Mucosa of descending colon (tissue), 3 donors: ENCODE measurements around the gene SLC23A2. TPM values are rescaled to one million over a fixed set of nuclear protein-coding genes. Genes with fewer than 3 reads are reported as not detected.
"Not testable (repeated sequence)": the region's sequence is repeated elsewhere in the genome, so short reads cannot be mapped to it uniquely, and the experiment has no call there.

Experiments used
- ATAC-seq: fragments of 200-7000 bp; cut with Tn5 transposase; one replicate; pipeline ENCODE4 v1.9.1; 2020; ENCODE audit warnings: mild to moderate bottlenecking, moderate library complexity
- DNase-seq, 3 donors: peaks; one replicate each; pipeline ENCODE4 v3.0.0-alpha.2; 2020
- H3K36me3 ChIP-seq: fragments of 200-600 bp; one replicate; pipeline ENCODE4 v1.8.0; 2021; ENCODE audit warnings: low read depth, mild to moderate bottlenecking
- H3K4me1 ChIP-seq: fragments of 200-600 bp; one replicate; pipeline ENCODE4 v1.8.0; 2021; ENCODE audit warnings: low read depth, mild to moderate bottlenecking
- H3K4me3 ChIP-seq: fragments of 200-600 bp; one replicate; pipeline ENCODE4 v1.8.0; 2021; ENCODE audit warnings: mild to moderate bottlenecking
- H3K9me3 ChIP-seq: fragments of 200-600 bp; one replicate; pipeline ENCODE4 v1.8.0; 2021; ENCODE audit warnings: mild to moderate bottlenecking
- intact Hi-C, 2 donors: fragments of 100-400 bp; cut with DNase I in 1 of 2; cut with micrococcal nuclease in 1 of 2; formaldehyde crosslinking; loops; one replicate each; pipeline versions ENCODE4 v1.11.0 to v1.11.1; 2022; cut with DNase I, micrococcal nuclease
- total RNA-seq, 3 donors: library from RNA; stranded (reverse); fragmentation: NEBNext Ultra II Directional in 2 of 3; extraction: Animal tissue kit (Norgen Biotek cat#: 25700) in 2 of 3; gene quantifications; one replicate each; pipeline versions ENCODE4 v1.2.1 to v1.2.4, GENCODE V29; 2021 to 2023
- TF ChIP-seq, protein P1 (sequence below): fragments of 200-600 bp; IDR thresholded peaks from one replicate; pipeline ENCODE4 v1.8.0; 2022; ENCODE audit warnings: antibody characterized with exemption, mild to moderate bottlenecking
- donor health status: DM: no; HTN: no; CAD: no; lungs with moderate emphysema.
- donor health status: DM: no; HTN: no; CAD: no.
- donor health status: DM: no; HTN: yes; CAD: no.

Gene SLC23A2
- total RNA-seq, 3 donors from 2014 or later: 9.1 to 15.4 (median 9.4) TPM

DNA sequence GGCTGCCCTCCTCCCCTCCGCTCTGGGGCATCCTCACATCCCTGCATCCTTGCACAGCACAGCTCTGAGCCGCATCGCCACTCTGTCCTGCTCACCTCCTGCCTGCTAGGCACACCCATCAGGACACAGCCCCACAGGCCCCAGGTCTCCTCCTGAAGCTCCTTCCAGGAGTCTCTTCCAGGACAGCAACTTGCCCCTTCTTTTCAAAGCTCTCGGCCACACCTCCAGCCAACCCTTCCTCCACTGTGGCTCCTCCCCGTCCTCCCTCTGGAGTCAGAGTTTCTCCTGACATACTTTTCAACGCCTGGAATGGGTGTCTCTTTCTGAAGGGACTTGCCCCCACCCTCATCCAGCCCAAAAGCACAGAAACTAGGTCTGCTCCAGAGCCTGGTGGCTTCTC, 77.3 kb downstream of the SLC23A2 start:
- no peaks in the 10 kb centered on the region for H3K36me3 ChIP-seq

DNA sequence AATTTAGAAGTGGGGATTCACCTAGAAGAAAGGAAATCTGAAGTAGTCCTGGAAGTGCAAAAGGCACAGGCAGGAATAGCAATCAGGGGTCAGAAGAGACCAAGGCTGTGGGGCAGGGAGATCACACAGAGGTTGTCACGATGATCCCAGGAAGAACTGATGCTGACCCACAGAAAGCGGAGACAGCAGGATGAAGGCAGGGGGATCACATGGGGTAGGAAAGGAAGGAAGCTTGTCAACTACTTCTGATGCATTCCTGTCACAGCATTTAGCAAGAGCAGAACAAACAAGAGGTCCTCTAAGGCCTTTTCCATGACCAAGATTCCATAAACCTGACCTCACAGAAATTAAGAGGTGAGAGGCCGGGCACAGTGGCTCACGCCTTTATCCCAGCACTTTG, 79.1 kb downstream of the SLC23A2 start:
- intact Hi-C loops: no loop called here
- ATAC-seq: no peak

More for the DNA sequence above, 77.3 kb downstream of the SLC23A2 start:
- ATAC-seq (no peak), DNase-seq (no peak)
- Histone ChIP-seq H3K4me3 (no peak overlapping the region), H3K9me3 (no peaks in the 10 kb centered on the region), H3K4me1 (peaks cover 7% of the 10 kb centered on the region)
- TF ChIP-seq, protein P1, sequence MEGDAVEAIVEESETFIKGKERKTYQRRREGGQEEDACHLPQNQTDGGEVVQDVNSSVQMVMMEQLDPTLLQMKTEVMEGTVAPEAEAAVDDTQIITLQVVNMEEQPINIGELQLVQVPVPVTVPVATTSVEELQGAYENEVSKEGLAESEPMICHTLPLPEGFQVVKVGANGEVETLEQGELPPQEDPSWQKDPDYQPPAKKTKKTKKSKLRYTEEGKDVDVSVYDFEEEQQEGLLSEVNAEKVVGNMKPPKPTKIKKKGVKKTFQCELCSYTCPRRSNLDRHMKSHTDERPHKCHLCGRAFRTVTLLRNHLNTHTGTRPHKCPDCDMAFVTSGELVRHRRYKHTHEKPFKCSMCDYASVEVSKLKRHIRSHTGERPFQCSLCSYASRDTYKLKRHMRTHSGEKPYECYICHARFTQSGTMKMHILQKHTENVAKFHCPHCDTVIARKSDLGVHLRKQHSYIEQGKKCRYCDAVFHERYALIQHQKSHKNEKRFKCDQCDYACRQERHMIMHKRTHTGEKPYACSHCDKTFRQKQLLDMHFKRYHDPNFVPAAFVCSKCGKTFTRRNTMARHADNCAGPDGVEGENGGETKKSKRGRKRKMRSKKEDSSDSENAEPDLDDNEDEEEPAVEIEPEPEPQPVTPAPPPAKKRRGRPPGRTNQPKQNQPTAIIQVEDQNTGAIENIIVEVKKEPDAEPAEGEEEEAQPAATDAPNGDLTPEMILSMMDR: no peak
- intact Hi-C loops: no loop called here

DNA sequence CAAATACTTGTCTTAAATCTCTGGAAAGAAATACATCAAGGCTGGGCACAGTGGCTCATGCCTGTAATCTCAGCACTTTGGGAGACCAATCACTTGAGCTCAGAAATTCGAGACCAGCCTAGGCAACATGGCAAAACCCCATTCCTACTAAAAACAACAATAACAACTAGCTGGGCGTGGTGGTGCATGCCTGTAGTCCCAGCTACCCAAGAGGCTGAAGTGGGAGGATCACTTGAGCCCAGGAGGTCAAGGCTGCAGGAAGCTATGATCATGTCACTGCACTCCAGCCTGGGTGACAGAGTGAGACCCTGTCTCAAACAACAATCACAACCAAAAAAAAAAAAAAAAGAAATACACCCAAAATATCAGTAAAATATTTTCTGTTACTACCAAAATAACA, 80.0 kb downstream of the SLC23A2 start:
- H3K4me1 ChIP-seq: peaks cover 17% of the 10 kb centered on the region
- DNase-seq, ATAC-seq, H3K36me3 ChIP-seq, intact Hi-C loops, H3K4me3 ChIP-seq, H3K9me3 ChIP-seq: not testable (repeated sequence)

More for the DNA sequence above, 79.1 kb downstream of the SLC23A2 start:
- Histone ChIP-seq H3K36me3 (no peaks in the 10 kb centered on the region), H3K4me1 (peaks cover 12% of the 10 kb centered on the region), H3K4me3 (no peak overlapping the region), H3K9me3 (no peaks in the 10 kb centered on the region)
- TF ChIP-seq, protein P1: no peak
- DNase-seq: no peak

DNA sequence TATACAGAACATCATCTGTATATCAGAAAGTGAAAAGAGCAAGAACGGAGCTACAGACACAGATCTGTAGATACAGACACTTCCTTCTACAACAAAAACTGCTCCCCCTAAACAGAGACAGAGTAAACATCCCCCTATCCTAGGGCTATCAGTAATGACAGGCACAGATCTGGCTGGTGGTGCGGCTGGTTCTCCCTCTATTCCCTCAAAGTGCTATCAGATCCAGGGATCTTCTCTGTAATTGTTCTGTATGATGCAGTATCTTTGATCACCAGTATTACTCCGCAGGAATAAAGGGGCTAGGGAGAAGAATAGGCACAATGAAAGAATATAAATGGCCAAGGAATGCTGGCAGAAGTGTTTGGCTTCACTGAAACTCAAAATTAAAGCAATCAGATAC, 80.7 kb downstream of the SLC23A2 start:
- H3K4me1 ChIP-seq: peaks cover 12% of the 10 kb centered on the region
- DNase-seq (no peak), ATAC-seq (no peak)
- intact Hi-C loops: no loop called here
- H3K4me3 ChIP-seq: no peak overlapping the region
- no peaks in the 10 kb centered on the region for H3K9me3 ChIP-seq
- TF ChIP-seq, protein P1: no peak
- no peaks in the 10 kb centered on the region for H3K36me3 ChIP-seq

DNA sequence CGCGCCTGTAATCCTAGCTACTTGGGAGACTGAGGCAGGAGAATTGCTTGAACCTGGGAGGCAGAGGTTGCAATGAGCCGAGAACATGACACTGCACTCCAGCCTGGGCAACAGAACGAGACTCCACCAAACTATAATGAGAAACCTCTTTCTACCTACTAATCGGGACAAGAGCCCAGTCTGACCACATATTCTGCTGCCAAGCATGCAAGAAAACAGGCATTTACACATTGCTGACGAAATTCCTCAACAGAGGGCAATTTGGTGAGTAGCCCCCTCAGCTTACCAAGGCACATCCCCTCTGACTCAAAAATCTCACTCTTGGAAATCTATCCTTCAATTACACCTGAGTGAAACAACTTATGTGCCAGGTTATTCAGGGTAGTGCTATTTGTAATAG, 81.2 kb downstream of the SLC23A2 start:
- no peak for ATAC-seq
- Histone ChIP-seq H3K9me3 (no peaks in the 10 kb centered on the region), H3K4me3 (no peak overlapping the region), H3K4me1 (peaks cover 10% of the 10 kb centered on the region), H3K36me3 (no peaks in the 10 kb centered on the region)
- TF ChIP-seq, protein P1: no peak
- no peak for DNase-seq
- intact Hi-C loops: no loop called here

DNA sequence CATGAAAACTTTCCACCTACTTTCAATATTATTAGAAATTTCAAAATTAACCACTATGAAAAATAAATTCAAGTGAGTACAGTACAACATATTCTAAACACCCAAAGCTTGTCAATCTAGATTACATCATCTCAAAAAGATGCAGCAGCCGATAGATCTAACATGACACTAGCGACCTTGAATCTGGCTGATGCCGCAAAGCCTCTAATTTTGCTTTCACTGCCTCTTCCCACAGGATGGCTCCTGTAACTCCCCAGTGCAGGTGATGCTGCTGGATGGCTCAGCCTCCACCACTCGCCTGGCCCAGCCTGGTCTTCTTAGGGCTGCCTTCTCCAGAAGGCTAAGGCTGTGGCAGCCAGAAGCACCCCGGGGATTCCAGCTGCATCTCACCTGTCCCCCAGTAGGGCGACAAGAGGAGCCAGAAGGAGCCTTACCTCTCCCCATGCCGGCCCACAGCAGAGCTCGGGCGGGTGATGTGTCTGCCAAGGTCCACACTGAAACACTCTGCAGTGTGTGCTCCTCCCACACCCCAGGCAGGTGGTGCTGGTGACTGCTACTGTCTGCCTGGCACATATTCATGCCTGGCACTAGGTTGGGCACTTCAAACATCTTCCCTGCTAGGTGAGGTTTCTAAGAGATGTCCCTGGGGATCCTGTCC, 82.1 kb downstream of the SLC23A2 start:
- ATAC-seq (no peak), DNase-seq (no peak)
- no peak overlapping the region for H3K4me3 ChIP-seq
- TF ChIP-seq, protein P1: no peak
- intact Hi-C loops: no loop called here
- H3K36me3 ChIP-seq: no peaks in the 10 kb centered on the region
- H3K9me3 ChIP-seq: no peaks in the 10 kb centered on the region
- peaks cover 10% of the 10 kb centered on the region for H3K4me1 ChIP-seq
